ENCODE results near the gene HEXIM2. TPM values are rescaled to one million over a fixed set of nuclear protein-coding genes. Genes with fewer than 3 reads are reported as not detected.

The HEXIM2 gene
- total and polyA plus RNA-seq, 10 donors, result 4.0 to 10.4 (median 7.9) TPM

DNA sequence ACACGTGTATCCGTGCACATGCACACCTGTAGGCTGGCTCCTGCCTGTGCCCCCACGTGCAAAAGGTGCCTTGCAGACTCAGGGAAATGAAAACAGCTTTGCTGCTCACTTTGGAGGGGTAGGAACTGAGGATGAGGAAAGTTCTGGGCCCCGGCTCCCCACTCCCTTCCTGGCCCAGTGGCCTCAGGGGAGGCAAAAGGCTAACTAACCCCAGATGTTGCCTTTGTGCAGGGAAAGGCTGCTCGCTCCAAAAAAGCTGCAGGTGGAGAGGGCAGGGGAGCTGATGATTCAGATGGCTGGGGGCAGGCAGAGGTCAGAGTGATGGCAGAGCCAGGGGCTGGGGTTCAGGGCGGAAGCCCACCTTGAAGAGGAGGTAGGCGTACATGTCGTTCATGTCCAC is 41.7 kb upstream of the HEXIM2 start:
- no peaks in the 10 kb centered on the region for H3K9me3 ChIP-seq
- 84 to 94% (median 92%) methylated on average over 8 of the region's 8 CpGs for WGBS, 5 donors
- H3K4me1 ChIP-seq, result peaks cover 0 to 17% (median 4%) of the 10 kb centered on the region in 6 donors
- H3K36me3 ChIP-seq, result peaks cover 0 to 3% (median 0%) of the 10 kb centered on the region in 6 donors
- intact Hi-C loops (cut with DNase I; ENCODE audit: low total_unique reads), result no loop called here
- H3K27ac ChIP-seq, result no peak overlapping the region
- peaks cover 0 to 14% (median 4%) of the 10 kb centered on the region in 7 donors for H3K27me3 ChIP-seq (replicated peaks in 1 of 7)
- TF ChIP-seq POLR2AphosphoS5 (IDR thresholded peaks at IDR 0.05), result no peak
- TF ChIP-seq POLR2A (IDR thresholded peaks at IDR 0.05), result no peak
- TF ChIP-seq, protein P1, sequence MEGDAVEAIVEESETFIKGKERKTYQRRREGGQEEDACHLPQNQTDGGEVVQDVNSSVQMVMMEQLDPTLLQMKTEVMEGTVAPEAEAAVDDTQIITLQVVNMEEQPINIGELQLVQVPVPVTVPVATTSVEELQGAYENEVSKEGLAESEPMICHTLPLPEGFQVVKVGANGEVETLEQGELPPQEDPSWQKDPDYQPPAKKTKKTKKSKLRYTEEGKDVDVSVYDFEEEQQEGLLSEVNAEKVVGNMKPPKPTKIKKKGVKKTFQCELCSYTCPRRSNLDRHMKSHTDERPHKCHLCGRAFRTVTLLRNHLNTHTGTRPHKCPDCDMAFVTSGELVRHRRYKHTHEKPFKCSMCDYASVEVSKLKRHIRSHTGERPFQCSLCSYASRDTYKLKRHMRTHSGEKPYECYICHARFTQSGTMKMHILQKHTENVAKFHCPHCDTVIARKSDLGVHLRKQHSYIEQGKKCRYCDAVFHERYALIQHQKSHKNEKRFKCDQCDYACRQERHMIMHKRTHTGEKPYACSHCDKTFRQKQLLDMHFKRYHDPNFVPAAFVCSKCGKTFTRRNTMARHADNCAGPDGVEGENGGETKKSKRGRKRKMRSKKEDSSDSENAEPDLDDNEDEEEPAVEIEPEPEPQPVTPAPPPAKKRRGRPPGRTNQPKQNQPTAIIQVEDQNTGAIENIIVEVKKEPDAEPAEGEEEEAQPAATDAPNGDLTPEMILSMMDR (IDR thresholded peaks at IDR 0.05 in 8 of 11, conservative IDR thresholded peaks at IDR 0.05 in 3 of 11), result no peak
- no peak for DNase-seq
- H3K4me3 ChIP-seq, result no peak overlapping the region

GRCh38 chr17:45120558-45120957 is 41.1 kb upstream of the HEXIM2 start:
- 73 to 97% (median 78%) methylated on average over 7 to 22 of the region's 22 CpGs for WGBS, 5 donors
- H3K4me3 ChIP-seq, result no peak overlapping the region
- intact Hi-C loops (cut with DNase I; ENCODE audit: low total_unique reads), result no loop called here
- H3K9me3 ChIP-seq, result no peaks in the 10 kb centered on the region
- TF ChIP-seq POLR2AphosphoS5 (IDR thresholded peaks at IDR 0.05) (no peak), POLR2A (IDR thresholded peaks at IDR 0.05) (no peak)
- TF ChIP-seq, protein P1 (IDR thresholded peaks at IDR 0.05 in 8 of 11, conservative IDR thresholded peaks at IDR 0.05 in 3 of 11), result no peak
- no peak for DNase-seq
- H3K27ac ChIP-seq, result no peak overlapping the region
- peaks cover 0 to 17% (median 4%) of the 10 kb centered on the region in 6 donors for H3K4me1 ChIP-seq
- H3K36me3 ChIP-seq, result peaks cover 0 to 3% (median 0%) of the 10 kb centered on the region in 6 donors
- H3K27me3 ChIP-seq (replicated peaks in 1 of 7), result peaks cover 0 to 14% (median 4%) of the 10 kb centered on the region in 7 donors

- peaks cover 0 to 17% (median 4%) of the 10 kb centered on the region in 6 donors for H3K4me1 ChIP-seq
- no peak overlapping the region for H3K27ac ChIP-seq
- DNase-seq, result no peak
- no peak for TF ChIP-seq POLR2A (IDR thresholded peaks at IDR 0.05)
- no peak overlapping the region for H3K4me3 ChIP-seq
- H3K36me3 ChIP-seq, result peaks cover 0 to 3% (median 0%) of the 10 kb centered on the region in 6 donors
- 32 to 49% (median 41%) methylated on average over 23 to 45 of the region's 45 CpGs for WGBS, 5 donors
- intact Hi-C loops (cut with DNase I; ENCODE audit: low total_unique reads), result no loop called here
- peaks cover 0 to 14% (median 4%) of the 10 kb centered on the region in 7 donors for H3K27me3 ChIP-seq (replicated peaks in 1 of 7)
- no peaks in the 10 kb centered on the region for H3K9me3 ChIP-seq
Observed at GRCh38 chr17:45121055-45121454, 40.6 kb upstream of the HEXIM2 start.

- Histone ChIP-seq H3K36me3 (peaks cover 0 to under 1% (median 0%) of the 10 kb centered on the region in 6 donors), H3K4me1 (peaks cover 0 to 33% (median 7%) of the 10 kb centered on the region in 6 donors), H3K4me3 (no peak overlapping the region), H3K27me3 (replicated peaks in 1 of 7) (peaks cover 0 to 14% (median 4%) of the 10 kb centered on the region in 7 donors), H3K9me3 (no peaks in the 10 kb centered on the region), H3K27ac (no peak overlapping the region)
- no peak for DNase-seq
- 79 to 96% (median 88%) methylated on average over 6 of the region's 6 CpGs for WGBS, 5 donors
- intact Hi-C loops (cut with DNase I; ENCODE audit: low total_unique reads), result no loop called here
- TF ChIP-seq POLR2AphosphoS5 (IDR thresholded peaks at IDR 0.05) (no peak), POLR2A (IDR thresholded peaks at IDR 0.05) (no peak)
- TF ChIP-seq, protein P1 (IDR thresholded peaks at IDR 0.05 in 8 of 11, conservative IDR thresholded peaks at IDR 0.05 in 3 of 11), result no peak
Observed at GRCh38 chr17:45123076-45123770, 38.5 kb upstream of the HEXIM2 start.
